HG02973 (cell line): Measurements from ENCODE around the gene SCFD2.

ENCODE experiments used
- ATAC-seq: cut with Tn5 transposase; IDR thresholded peaks from one replicate; pipeline ENCODE4 v1.9.1; 2021; ENCODE audit warnings: moderate library complexity; ENCODE audit not compliant: unreplicated experiment

Gene SCFD2

DNA sequence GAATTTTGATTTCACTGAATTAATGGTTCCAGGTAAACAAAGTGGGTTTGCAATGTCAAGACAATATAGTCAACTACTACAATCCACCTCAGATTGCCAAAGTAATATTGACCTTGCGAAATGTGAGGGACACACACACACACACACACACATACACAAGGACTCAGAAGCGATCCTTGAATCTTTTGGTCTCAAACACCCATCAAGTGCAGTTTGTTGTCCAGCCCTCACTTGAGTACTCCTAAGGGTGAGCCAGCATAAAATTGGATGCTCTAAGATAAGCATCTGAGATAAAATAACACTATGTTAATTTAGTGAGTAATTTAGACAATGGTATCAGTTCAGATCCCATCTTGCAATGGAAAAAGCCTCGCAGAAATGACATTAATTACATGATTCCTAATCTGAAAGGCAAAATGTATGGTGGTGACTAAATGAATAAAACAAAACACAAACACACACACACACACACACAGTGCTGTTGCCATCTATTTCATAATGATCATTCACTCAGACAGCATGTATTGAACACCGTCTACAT is 401.2 kb downstream of the SCFD2 start:
- no peak for ATAC-seq

DNA sequence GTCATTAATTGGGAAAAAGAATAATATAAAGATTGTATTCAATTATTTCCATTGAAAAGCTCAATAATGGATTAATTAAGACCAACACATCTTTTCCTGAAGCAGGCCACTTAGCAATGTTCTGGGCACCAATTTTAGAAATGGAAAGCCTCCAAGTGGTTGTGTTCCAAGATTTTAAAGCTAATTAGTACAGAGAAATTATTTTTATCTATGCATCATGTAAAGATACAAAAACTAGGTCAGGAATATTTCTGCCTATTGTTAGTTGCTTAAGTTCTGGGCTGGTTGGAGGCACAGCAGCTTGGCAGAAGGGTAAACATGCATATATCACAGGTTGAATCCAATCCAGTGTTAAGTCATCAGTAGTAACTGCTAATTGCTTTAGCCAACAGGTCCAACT is 401.9 kb downstream of the SCFD2 start:
- ATAC-seq: no peak

DNA sequence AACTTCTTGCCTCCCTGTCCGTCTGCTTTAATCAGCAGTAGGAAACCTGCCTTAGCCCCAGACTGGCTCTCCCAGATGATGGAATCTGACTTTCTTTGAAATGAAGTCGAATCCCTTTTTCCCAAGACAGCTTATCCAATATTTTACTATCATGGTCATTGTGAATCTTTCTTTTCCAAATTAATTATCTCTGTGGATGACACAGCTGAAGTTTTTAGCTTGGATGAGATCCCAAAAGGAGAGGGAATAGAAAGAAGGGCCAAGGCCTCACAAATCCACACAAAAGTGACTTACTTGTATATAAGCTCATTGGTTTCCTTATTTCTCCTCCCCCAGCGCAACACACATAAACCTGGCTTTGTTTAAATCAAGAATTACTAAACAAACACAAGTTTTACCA is 403.1 kb downstream of the SCFD2 start:
- ATAC-seq: no peak

DNA sequence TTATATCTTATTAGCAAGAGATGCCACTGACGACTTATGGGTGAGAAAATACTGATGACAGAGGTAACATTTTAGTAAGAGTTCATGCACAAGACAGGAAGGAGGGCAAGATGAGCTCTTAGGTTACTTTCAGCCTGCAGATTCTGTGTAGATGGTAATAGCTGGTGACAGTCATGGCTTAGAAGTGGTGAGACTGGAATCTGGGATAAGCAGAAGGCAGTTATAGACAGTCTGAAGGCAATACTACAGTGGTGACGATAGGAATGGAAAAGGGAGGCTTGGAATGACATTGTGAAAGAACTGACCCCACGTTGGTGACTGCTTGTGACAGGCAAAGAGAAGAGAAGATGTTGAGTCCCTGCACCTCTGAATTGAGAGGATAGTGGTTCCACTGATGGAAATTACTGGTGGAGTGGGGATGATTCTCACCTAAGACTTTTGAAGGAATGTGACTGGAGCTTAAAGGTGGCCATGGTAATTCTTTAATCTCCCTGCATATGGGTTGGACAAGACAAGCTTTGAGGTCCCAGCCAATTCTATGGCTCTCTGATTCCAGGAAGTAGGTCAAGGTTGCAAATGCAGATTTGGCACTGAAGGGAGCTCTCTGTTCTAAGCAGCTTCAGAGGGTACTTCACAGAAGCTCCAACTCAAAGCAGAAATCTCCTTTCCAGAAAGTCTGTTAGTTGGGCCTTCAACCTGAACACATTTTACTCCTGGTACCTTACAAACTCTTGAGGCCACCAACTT is 404.0 kb downstream of the SCFD2 start:
- ATAC-seq: no peak

DNA sequence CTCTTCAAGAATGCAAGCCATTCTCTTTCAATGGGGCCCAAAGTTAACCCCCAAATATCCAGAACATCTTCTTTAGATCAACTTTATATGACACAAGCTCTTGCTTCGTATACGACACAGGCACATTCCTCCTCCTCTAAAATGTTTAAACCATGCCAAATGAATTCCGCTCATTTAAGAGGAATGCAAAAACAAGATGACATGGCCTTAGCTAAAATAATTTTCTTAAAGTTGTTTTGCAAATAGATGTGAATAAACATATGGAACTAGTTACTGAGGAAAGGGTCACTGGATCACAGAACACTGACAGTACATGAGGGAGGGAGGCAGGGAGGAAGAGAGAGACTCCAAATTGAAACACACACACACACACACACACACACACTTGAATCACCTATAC is 406.3 kb downstream of the SCFD2 start:
- no peak for ATAC-seq

DNA sequence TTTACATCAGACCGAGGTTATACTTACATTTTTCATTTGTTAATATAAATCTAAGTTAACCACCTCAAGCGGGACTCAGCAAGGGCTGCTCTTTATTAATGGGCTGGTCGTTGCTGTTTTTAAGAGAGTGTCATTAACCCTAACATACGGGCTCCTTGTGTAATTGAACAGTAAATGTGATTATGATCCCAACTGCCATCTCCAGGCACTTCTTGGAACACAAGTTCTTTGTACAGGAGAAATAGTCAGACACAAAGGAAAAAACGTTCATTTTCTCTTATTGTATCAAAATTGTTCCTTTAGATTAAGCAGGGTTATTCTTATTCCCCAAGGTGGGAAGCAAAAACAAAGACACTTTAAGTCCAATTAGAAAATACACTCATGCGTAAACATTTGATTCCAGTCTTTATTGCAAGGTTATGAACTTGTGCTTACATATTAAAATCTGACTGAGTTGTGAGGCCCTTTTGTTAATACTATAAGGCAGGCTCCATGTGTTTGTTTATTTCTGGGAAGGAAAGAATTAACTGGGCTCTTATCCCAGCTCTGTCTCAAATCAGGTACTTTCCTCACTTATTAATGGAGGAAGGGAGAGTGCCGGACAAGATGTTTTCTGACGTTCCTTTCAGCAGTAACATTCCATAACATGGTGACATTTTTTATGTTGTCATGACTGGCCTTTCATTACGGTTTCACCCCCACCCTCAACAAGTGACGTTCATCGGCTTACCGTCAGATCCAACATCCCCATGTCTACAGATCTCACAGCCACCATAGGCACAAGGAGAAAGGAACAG is 407.8 kb downstream of the SCFD2 start:
- no peak for ATAC-seq

DNA sequence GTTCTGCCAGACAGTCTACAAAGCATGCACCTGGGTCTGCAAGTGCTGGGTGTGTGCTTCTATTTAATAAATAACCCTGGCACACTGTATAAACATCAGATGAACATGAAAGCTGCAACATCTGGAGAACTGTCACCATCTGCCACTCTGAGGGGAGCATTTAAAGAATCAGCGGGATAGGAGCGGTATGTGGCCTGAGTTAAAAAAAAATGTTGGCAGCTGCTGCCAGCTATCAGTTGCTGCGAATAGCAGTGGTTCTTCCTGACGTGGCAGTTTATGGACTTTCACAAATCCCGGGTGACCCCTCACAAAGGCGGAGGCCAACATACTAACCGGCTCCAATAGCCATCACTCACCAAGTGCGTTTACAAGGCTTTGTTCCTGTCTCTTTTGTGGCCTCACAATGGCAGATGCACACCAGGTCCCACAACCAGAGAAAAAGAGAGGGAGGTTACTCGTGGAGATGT is 408.6 kb downstream of the SCFD2 start:
- no peak for ATAC-seq

DNA sequence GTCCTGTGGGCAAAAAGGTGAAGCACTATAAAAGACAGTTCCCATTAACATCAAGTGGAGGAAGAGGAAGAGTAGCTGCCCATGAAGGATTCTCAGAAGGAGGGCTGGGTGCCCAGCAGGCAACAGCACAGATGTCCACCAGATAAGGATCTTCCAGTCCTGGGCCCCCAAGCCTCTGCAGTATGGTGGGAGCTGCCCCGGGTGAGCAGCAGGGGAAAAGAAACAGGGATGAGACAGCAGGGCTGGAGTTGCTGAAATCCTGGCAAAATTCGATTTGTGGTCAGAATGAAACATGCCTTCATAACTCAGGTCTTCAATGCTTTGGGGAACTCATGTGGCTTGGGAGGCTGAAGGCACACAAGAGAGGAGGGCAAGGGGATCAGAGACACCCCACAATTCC is 409.2 kb downstream of the SCFD2 start:
- no peak for ATAC-seq

DNA sequence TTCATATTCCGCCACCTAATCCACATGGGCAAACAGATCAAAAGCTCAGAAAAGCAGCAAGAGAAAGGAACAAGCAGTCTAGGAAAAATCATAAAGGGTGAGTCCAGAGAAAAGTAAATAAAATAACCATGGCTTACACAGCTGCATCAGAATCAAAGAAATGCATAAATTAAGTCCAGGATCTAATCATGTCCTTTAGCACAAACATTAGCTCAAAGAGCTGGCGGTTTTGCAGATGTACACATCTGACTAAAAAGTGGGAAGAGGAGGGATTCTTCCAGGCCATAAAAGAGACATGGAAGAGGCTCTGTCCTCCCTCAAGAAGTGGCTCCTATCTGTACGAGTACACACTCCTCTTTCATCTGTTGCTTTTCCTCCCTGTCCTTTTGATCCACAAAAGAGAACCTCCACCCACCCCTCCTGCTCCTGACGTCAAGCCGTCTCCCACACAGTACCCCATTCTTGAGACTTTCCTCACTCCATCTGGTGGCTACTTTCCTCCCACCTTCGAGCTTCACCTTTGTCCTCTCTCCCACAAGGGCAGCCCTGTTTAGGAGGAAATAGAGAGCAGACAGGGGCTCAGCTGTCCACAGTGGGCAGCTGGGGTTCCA is 411.2 kb downstream of the SCFD2 start:
- ATAC-seq: no peak

DNA sequence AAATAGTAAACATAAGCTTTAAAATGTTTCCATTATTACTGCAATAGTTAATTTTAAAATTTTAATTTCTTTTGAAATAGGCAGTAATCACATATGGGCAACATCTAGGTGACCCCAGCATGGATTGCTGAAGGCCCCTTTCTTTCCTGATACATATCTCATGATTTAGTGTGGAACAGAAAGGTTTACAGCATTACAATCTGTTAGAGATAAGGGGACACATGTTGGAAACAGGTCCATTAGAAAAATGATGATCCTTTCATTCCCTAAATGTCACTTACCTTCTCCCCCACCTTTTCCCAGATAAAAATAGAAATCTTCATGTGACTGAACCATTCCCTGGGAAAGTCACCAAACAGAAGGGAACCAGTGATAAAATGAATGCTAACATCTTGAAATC is 413.3 kb downstream of the SCFD2 start:
- ATAC-seq: no peak

DNA sequence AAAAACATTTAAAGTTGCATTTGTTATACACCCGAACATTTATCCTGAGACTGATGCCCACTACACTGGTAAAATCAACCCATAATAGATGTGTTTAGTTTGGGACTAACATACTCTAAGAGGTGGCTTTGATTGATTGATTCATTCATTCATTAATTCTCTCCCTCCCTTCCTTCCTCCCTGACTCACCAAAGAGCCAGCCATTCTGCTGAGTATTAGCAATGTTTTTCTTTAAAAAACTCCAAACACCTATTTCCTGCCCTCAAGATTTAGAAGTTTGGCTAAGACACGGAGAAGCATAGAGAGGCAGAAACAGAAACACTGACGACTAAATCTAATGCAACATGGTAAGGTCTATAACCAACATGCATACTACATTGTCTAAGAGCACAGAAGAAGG is 414.8 kb downstream of the SCFD2 start:
- no peak for ATAC-seq

DNA sequence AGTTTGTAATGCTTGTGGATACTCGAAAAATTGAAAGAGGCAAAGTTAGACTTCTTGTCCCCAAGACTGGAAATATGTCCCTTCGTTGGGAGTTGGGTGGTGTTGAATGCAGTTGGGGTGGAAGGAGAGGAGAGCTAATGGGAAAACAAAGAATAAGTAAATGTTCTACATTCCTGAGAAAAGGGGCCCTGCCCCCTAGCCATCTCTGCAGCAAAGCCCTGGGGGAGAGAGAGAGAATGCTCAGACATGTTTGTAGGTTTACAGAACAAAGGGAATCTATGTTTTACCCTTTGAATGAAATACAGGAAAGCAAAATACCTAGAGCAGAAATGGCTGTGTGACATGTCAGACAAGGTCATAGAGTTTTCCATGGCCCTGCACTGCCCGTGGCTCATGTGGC is 415.6 kb downstream of the SCFD2 start:
- ATAC-seq: no peak

DNA sequence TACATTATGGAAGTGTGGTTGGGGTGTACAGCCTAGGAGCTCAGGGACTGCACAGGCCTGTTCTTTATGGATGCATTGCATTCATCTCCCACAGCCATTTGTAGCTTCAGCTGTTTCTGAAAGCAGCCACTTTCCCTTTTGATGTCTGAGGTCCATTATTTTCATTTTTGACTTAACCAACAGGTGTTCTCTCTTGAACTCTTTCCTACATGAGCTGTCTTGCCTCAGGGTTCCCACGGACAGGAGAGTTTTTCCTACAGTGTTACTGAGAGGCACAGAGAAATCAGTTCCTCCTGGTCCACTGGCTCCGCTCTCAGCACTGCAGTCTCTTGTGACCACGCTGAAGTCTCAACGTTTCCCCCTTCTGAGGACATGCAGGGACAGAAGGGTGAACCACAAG is 416.5 kb downstream of the SCFD2 start:
- no peak for ATAC-seq

DNA sequence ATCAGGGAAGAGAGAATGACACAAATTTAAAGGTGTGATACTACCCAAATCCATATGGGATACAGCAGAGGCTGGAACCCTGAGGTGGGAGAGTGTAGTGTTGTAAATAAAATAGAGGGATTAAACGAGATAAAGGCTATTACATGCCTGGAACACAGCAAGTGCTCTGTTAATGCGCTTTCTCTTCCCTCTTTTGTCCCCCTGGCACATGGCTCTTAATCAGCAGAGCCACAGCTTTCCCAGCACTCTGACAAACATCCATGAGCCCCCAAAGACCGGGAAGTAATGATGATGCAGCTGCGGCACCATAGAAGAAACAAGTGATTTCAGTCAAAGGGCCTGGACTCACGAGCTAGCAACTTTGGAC is 417.8 kb downstream of the SCFD2 start:
- no peak for ATAC-seq

DNA sequence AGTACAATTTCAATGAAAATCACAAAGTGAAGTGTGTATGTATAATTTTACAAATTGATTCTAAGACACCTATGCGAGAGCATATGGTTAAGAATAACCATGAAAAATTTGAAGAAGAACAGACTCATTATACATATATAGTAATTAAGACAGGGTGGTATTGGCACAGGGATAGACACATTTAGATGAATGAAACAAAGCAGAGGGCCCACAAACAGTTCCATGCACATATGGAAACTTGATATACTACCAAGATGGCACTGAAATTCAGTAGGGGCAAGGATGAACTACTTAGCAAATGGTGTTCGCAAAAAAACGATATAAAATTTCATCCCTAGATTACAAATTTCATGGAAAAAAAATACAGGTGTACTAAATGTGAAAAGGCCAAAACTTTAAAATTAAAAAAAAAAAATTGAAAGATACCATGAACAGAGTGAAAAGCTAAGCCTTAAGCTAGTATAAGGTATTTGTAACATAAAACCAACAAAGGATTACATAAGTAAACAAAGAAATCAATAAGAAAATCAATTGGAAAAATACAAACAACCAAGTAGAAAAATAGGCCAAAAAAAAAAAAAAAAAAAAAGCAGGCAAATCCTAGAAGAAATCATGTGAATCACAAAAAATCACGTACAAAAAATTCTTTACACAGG is 418.3 kb downstream of the SCFD2 start:
- no peak for ATAC-seq

DNA sequence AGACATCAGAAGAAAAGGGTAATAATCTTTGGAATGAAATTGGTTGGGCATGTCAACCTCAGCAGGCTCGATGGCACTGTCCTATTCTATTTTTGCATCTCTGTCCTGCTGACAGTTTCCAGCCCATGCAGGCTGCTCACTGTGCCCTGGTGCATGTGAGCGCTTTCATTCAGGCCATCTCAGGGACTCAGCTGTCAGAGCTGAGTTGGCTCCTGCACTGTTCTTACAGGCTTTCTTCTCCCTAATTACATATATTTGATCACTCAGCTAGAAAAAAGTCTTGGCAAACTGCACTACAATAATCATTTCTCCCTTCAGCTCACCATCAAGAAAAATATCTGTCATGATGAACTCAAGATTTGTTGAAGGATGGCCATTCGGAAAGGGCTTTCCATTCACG is 419.0 kb downstream of the SCFD2 start:
- ATAC-seq: no peak

DNA sequence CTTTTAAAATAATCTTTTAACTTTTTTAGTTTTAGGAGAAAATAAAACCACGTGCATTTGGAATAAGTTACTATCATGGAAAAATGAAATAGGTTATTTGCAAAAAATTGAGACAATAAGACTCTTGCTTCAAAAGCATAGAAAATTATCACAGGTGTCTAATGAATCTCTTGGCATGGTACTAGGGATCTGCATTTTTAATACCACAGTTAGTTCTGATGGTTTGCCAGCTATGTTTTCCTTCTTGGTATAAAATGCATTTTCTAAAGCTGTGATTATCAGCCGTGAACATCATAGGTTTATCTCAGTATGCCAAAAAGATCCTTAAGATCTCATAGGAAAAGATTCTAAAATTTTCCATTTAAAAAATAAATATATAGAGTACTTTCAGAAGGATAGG is 419.9 kb downstream of the SCFD2 start:
- no peak for ATAC-seq

DNA sequence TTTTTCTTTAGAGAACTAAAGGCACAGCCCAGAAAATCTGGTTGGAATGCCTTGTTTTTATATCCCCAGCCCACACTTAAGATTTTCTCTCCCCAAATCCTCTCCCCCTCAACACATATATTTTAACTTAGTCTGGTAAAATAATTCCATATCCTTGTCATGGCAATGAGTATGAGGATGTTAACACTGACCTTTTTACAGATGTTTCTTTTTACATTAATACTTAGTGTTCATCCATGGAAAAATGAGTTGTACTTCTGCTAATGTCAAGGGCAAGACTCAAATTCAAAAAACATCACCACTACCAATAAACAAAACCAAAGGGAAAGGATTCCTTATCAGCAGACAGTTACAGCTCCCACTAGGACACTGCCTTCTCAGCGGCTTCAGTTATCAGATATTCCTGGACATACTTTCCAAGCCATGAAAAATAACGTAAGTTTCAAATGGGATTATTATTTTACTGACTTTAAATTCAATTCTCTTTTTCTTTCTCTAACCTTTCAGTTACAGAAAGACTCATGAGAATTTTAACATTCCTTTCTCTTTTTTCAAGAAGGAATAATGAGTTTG is 420.4 kb downstream of the SCFD2 start:
- no peak for ATAC-seq

DNA sequence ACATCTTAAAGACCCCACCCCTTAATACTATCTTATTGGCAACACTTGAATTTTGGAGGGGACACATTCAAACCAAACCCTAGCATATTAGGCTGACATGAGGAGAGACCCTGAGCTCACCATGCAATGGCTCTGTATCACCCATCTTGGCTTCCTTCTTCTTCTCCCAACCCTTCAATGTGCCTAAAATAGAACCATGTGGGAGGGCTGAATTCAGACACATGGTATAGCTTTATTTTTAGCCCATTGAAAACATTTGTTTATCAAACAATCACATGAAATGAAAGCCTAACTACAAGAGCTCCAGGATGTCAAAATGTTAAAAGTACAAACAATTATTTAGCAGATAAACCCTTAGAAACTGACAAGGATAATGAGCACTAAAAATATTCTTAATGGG is 422.2 kb downstream of the SCFD2 start:
- no peak for ATAC-seq

DNA sequence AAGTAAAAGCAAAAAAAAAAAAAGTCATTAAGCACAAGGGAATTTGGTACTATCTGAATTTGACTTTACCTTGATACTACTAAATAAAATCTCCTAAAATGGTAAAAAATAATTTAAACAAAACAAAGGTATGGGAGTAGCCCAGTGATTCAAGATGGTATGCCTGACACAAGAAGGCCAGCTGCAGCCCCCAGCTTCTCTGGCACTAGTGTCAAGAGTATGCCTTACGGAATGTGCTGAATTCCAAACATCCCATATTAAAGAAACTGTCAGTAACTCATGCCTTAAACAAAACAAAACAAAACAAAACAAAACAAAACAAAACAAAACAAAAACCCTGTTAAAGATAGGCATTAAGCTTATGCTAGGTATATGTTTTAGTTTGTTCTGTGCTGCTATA is 422.9 kb downstream of the SCFD2 start:
- ATAC-seq: no peak

DNA sequence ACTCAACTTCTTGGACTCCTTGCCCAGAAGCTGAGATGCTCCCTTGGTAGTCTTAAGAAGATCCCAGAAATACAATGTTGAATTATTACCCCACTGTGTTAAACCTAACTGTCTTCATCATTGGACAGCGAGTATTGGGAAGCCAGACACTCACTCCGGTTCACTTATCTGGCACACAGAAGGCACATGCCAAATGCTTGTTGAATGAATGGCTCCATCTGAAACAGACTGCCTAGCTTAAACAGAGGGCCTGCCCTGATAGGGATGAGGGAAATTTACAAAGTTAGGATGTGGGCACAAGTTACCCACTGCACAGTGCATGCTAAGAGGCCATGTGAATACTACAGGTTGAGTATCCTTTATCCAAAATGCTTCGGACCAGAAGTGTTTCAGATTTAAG is 424.4 kb downstream of the SCFD2 start:
- no peak for ATAC-seq
